ENCODE results near the gene TOP3B. TPM values are rescaled to one million over a fixed set of nuclear protein-coding genes. Genes with fewer than 3 reads are reported as not detected.
A peak's percentile ranks its signal among the peaks of the same experiment; 100 is the strongest.

TOP3B gene
- total and polyA plus RNA-seq, 2 donors from 2014 or later, result 8.1 to 26.7 TPM

GRCh38 chr22:21946262-21946925, 36.2 kb downstream of the TOP3B start:
- no peak for DNase-seq
- TF ChIP-seq, protein P1, sequence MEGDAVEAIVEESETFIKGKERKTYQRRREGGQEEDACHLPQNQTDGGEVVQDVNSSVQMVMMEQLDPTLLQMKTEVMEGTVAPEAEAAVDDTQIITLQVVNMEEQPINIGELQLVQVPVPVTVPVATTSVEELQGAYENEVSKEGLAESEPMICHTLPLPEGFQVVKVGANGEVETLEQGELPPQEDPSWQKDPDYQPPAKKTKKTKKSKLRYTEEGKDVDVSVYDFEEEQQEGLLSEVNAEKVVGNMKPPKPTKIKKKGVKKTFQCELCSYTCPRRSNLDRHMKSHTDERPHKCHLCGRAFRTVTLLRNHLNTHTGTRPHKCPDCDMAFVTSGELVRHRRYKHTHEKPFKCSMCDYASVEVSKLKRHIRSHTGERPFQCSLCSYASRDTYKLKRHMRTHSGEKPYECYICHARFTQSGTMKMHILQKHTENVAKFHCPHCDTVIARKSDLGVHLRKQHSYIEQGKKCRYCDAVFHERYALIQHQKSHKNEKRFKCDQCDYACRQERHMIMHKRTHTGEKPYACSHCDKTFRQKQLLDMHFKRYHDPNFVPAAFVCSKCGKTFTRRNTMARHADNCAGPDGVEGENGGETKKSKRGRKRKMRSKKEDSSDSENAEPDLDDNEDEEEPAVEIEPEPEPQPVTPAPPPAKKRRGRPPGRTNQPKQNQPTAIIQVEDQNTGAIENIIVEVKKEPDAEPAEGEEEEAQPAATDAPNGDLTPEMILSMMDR (IDR thresholded peaks at IDR 0.05; ENCODE audit: borderline replicate concordance, extremely low read depth, insufficient read depth), result no peak
- Histone ChIP-seq H3K4me1 (ENCODE audit: control insufficient read depth in 2 of 3, insufficient read depth in 2 of 3, low read depth in 1 of 3, low read length in 3 of 3) (peaks cover 0 to 21% (median 10%) of the 10 kb centered on the region in 3 donors), H3K27me3 (ENCODE audit: control insufficient read depth, insufficient read depth, low read length) (no peaks in the 10 kb centered on the region), H3K9ac (ENCODE audit: low read length in 3 of 3) (peak overlapping the region in 1 of 3 donors; percentile 7), H3K4me3 (ENCODE audit: low read length in 3 of 3) (no peak overlapping the region), H3K36me3 (ENCODE audit: control insufficient read depth in 2 of 3, insufficient read depth in 3 of 3, low read length in 3 of 3) (peaks cover 3 to 9% (median 8%) of the 10 kb centered on the region in 3 donors), H3K27ac (ENCODE audit: low read depth in 2 of 2, low read length in 2 of 2) (peak overlapping the region; percentile 41 to 70), H3K9me3 (ENCODE audit: control insufficient read depth in 2 of 3, insufficient read depth in 1 of 3, low read length in 3 of 3) (no peaks in the 10 kb centered on the region)
- no peak for FAIRE-seq
- intact Hi-C loops (cut with DNase I), result no loop called here

DNA sequence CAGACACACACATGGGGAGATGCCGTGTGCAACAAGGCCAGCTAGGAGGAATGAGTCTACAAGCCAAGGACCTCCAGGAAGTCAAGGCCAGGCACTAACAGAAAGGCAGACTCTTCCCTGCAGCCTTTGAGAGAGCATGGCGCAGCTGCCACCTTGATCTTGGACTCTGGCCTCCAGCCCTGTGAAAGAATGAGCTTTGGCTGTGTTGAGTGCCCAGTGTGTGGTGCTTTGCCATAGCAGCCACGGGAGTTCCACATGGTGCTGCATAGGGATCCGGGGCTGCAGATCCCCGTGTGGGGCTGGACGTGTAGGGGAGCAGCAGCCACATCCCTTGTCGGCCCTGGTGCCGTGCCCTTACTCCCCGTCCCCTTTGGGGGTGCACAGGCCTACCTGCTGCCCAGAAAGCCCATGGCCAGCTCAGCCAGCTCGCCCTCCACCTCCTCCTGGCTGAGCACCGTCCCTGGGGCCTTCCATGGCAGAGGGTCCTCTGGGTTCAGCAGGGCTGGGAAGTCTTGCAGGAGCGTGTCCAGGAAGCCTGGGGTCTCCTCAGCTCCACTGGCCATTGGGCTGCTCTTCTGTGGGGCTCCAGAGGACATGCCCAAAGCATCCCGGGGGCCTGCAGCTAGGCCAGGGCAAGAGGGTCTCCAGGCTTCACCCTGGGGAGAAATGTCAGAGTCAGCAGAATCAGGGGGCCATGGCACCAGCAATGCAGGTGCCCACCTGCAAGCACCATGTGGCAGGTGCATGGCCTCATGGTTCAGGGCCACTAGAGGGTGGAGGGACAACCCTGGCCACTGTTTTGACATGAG, 36.9 kb downstream of the TOP3B start:
- TF ChIP-seq, protein P1 (IDR thresholded peaks at IDR 0.05; ENCODE audit: borderline replicate concordance, extremely low read depth, insufficient read depth), result no peak
- Histone ChIP-seq H3K4me1 (ENCODE audit: control insufficient read depth in 2 of 3, insufficient read depth in 2 of 3, low read depth in 1 of 3, low read length in 3 of 3) (peaks cover 0 to 23% (median 10%) of the 10 kb centered on the region in 3 donors), H3K4me3 (ENCODE audit: low read length in 3 of 3) (no peak overlapping the region), H3K9ac (ENCODE audit: low read length in 3 of 3) (no peak overlapping the region), H3K36me3 (ENCODE audit: control insufficient read depth in 2 of 3, insufficient read depth in 3 of 3, low read length in 3 of 3) (peaks cover 3 to 9% (median 8%) of the 10 kb centered on the region in 3 donors), H3K27me3 (ENCODE audit: control insufficient read depth, insufficient read depth, low read length) (no peaks in the 10 kb centered on the region), H3K9me3 (ENCODE audit: control insufficient read depth in 2 of 3, insufficient read depth in 1 of 3, low read length in 3 of 3) (no peaks in the 10 kb centered on the region), H3K27ac (ENCODE audit: low read depth in 2 of 2, low read length in 2 of 2) (peak overlapping the region in 1 of 2 donors; percentile 59)
- DNase-seq, result no peak
- intact Hi-C loops (cut with DNase I), result no loop called here
- no peak for FAIRE-seq

DNA sequence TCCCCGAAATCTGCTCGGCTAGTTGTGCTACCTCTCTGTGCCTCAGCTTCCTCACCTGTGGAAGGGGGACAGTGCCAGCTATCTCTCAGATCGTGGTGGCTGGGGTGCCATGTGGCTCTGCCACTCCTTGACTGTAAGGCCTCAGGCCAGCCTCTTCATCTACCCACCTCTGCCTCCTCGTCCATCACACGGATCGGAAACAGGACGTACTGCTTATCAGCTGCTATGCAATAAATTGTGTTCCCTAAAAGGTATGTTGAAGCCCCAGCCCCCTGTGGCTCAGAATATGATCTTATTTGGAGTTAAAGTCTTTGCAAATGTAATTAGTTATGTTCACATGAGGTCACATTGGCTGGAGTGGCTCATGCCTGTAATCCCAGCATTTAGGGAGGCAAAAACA, 37.7 kb downstream of the TOP3B start:
- Histone ChIP-seq H3K27ac (ENCODE audit: low read depth in 2 of 2, low read length in 2 of 2) (peak overlapping the region; percentile 41 to 59), H3K9me3 (ENCODE audit: control insufficient read depth in 2 of 3, insufficient read depth in 1 of 3, low read length in 3 of 3) (no peaks in the 10 kb centered on the region), H3K4me3 (ENCODE audit: low read length in 3 of 3) (no peak overlapping the region), H3K27me3 (ENCODE audit: control insufficient read depth, insufficient read depth, low read length) (no peaks in the 10 kb centered on the region), H3K9ac (ENCODE audit: low read length in 3 of 3) (no peak overlapping the region), H3K4me1 (ENCODE audit: control insufficient read depth in 2 of 3, insufficient read depth in 2 of 3, low read depth in 1 of 3, low read length in 3 of 3) (peaks cover 0 to 27% (median 10%) of the 10 kb centered on the region in 3 donors), H3K36me3 (ENCODE audit: control insufficient read depth in 2 of 3, insufficient read depth in 3 of 3, low read length in 3 of 3) (peaks cover 3 to 9% (median 8%) of the 10 kb centered on the region in 3 donors)
- intact Hi-C loops (cut with DNase I), result no loop called here
- TF ChIP-seq, protein P1 (IDR thresholded peaks at IDR 0.05; ENCODE audit: borderline replicate concordance, extremely low read depth, insufficient read depth), result no peak
- DNase-seq, result no peak
- no peak for FAIRE-seq

Data from kidney (tissue), 14 donors.